ENCODE data around the gene VPS13D.
"Not testable (repeated sequence)": the region's sequence is repeated elsewhere in the genome, so short reads cannot be mapped to it uniquely, and the experiment has no call there.

The VPS13D gene

GRCh38 chr1:12456979-12457378 is 227.1 kb downstream of the VPS13D start:
- DNase-seq, result no peak

DNA sequence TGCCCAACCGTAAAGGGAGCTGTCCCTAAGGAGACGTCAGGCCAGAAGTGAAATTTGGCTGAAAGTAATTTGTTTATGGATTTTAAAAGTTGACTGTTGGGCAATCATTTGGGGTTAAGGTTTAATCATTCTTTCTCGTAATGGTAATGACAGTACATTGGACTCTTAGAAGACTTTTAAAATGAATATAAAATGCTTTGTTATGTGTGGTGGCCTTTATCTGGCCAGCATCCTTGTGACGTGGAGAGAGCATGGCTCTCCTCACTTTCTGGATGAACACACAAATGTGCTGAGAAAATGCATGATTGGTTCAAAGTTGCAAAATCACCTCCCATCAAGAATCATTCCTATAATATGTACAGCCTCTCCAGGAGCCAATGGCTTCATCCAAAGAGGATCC is 227.9 kb downstream of the VPS13D start:
- DNase-seq, result no peak

DNA sequence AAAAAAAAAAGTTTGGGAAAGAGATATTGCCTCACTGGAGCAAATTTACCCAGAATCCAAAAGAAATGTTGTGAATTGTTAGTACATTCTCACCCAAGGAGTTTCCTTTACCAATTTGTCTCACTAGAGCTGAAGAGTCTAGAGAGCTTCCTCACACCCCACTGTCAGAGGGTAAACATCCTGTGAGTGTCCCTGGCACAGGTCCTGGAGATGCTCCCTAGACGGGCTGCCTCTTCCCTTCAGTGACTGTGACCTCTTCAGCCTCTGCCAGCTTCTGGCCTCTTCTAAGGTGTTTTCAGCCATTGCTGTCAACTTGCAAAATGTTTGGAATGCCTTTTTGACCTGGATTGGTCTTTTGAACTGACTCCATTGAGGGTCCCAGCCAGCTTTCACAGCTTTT is 228.7 kb downstream of the VPS13D start:
- DNase-seq, result no peak

DNA sequence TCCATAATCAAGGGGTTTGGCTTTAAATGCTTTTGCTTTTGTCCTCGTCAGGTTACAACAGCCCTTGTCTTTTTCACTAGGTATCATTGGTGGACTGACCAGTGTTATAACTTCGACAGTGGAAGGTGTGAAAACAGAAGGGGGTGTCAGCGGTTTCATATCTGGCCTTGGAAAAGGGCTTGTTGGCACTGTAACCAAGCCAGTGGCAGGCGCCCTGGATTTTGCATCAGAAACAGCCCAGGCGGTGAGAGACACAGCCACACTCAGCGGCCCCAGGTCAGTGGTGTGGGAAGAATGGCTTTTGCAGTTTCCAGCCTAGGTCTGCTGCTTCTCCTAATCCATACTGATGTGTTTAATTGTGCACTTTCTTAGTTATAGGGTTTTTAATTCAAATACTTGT is 230.3 kb downstream of the VPS13D start:
- no peak for DNase-seq

DNA sequence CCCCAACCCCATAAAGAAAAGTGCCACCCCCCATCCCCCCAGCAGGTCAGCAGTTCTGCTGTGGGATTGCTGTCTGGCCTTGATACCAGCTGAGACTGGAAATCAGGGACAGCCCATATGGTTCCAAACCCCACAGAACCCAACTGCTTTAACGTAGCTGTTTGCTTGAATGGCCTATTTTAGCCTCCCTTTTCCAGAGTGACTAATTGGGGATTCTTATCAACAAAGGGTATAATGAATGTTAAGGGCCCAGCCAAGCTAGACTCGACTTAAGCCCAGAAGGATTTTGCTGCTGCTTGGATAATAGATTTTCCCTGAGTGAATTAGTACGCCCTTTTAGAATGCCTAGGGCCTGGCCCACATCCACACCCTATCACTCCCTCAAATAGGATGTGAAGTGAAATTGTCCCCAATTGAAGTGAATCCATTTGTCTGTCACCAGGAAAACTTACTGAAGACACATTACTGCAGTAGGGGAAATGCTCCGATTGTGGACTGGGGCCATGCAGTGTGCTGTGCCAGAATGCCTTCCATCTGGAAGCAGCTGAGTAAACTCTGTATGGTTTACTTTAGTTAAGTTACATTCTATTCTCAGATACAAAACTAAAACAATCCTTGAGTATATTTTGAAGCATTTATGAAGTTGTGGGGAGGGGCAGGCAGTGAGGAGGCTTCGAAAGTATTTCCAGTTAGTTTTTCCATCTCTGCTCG is 231.2 kb downstream of the VPS13D start:
- DNase-seq, result no peak

- no peak for DNase-seq
These were observed 231.9 kb downstream of the VPS13D start for GRCh38 chr1:12461754-12462153.

DNA sequence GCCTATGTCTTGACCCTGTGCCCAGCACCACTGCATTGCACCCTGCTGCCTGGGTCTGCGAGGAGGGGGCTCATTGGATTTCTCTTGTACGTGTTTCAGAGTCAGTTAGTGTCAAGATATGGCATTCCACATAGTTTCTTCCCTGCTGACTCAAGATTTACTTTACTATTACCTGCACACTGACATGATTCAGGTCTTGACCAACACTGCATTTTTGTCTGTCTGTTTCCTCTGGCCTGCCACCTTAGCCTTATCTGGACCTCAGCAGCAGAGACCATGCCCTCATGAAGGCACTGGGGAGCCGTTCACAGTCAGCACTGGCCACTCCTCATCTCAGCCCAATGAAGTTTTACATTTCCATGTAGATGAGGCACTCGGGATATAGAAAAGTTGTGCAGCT is 232.8 kb downstream of the VPS13D start:
- no peak for DNase-seq

GRCh38 chr1:12464045-12464461 is 234.2 kb downstream of the VPS13D start:
- DNase-seq, result no peak

DNA sequence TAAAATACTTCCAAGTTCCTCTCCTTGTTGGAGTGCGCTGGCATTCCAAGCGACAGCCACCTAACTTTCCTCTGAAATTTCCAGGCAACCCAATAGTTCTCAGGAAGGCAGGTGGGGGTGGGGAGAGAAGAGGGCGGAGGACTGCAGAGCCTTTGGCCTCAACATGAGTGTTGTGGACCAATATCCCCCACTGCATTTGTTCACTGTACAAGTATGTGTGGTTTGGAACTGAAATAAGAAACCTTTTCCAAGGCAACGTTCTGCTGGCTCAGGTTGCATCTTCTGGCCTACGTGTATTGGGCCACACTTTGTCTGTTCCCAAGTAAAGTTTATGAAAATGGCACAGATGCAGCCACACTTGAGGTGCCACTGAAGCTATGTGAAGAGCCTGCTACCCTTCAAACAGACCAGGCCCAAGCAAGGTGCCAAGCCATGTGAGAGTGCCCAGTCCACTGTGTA is 234.8 kb downstream of the VPS13D start:
- no peak for DNase-seq

DNA sequence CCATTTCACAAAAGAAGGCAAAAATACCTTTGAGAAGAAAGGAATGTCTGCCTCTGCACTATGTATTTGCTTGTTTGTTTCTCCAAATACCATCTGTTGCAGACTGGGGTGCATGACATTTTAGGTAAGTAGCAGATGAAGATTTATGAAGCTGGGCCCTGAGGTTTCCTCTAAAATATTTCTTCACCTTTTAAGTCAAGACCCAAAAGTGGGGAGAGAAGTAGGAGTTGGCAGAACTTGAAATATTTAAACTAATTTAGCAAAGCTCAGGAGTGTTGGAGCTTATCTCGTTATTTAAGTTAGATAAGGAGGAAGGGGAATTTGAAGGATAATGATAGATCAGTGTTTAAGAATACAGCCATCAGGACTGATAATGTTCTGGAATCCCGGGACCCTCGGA is 235.3 kb downstream of the VPS13D start:
- no peak for DNase-seq

DNA sequence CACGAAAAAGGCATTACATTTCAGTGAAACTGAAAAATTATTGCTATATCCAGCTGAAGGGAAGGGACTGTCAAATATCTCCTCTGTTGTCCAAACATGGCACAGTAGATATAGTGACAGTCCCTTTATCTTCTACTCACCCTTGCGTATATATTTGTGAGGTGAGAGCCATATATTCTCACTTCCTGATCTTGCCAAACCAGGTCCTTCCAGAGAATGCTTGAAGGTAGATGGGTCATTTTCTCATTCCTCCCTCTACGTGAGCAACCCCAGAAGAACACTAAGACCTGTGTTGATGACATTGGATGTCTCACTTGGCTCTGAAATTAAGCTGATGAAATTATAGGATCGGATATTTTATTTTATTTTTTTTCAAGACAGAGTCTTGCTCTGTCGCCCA is 237.0 kb downstream of the VPS13D start:
- no peak for DNase-seq

DNA sequence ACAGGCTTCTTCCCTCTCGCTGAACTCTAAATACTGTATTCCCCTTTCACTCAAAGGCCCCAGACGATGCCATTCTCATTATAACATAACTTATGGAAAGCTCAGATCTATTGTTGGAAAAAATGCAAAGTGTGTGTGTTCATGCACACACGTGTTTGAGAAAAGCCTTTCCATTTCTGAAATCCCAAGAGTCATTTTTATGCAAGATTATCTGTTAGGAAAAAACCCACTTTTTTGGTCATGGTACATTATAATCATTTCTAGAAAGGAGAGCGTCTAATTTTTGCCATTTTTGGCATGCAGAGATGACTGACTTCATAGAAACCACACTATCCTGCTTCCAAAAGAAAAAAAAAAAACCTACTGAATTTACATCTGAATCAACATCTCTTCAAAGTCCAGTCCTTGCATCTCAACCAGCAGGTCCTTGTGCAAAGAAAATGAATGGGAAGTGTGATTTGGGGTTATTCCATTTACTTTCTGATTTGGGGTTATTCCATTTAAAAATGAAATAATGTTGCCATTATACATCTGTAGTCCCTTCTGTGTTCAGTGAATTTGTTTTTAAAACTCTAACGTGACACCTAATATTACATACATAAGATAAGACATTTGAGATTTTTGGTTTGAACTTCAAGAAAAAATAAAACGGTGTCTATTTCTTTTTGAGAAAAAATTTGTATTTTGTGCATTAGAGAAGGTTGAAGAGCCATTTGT is 237.9 kb downstream of the VPS13D start:
- no peak for DNase-seq

- no peak for DNase-seq
These were observed 238.5 kb downstream of the VPS13D start for GRCh38 chr1:12468323-12468722.

- DNase-seq, result no peak
These were observed 239.7 kb downstream of the VPS13D start for GRCh38 chr1:12469493-12469892.

DNA sequence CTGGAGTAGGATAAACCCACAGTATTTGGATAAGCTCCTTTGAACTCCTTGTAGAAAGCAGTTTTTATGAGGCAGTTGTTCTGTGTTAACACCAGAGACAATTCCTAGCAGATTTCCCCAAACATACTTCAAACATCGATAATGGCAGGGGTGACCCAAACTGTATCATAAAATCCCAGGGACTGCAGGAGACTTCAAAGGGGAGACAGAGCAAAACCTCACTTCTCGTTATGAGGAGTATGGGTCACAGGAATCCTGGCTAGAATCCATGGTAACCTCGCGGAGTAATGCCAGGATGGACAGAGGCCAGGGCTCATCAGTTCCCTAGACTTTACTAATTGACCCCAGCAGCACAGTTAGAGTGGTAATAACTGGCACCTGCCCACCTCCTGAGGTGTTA is 240.2 kb downstream of the VPS13D start:
- DNase-seq, result no peak

GRCh38 chr1:12470916-12471315 is 241.1 kb downstream of the VPS13D start:
- not testable (repeated sequence) for DNase-seq

DNA sequence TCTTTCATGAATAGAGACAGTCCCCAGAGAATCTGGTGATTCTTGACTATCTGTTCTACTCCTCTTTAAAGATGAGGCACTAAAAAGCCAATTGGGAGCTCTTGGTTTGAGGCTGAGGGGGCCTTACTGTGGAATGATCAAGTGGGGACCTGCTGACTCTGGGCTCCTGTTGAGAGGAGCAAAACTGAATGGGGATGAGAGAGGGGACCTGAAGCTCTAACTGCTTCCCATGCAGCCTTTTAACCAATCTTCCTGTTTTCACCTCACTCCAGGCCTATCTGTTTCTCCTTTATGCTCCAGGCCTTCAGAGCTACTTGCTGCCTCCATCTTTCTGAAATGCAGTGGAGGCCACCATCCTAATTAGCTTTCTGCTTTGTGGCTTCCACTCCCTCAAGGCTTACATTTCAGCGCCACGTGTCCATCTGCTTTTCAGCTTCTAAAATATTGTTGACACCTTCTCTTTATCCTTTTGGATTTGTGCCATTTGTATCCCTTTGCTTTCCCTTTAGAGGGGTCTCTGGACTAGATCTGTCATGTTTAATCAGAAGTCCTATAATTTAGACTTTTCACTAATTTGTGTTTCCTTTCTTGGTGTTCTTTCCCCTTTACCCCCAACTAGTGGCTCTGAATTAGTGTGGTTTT is 242.4 kb downstream of the VPS13D start:
- DNase-seq, result no peak

- peak; percentile 74 to 81 for DNase-seq
These were observed 243.1 kb downstream of the VPS13D start for GRCh38 chr1:12472798-12473551.

- DNase-seq, result no peak
These were observed 243.9 kb downstream of the VPS13D start for GRCh38 chr1:12473596-12474362.

GRCh38 chr1:12475101-12475500 is 245.3 kb downstream of the VPS13D start:
- DNase-seq, result no peak

DNA sequence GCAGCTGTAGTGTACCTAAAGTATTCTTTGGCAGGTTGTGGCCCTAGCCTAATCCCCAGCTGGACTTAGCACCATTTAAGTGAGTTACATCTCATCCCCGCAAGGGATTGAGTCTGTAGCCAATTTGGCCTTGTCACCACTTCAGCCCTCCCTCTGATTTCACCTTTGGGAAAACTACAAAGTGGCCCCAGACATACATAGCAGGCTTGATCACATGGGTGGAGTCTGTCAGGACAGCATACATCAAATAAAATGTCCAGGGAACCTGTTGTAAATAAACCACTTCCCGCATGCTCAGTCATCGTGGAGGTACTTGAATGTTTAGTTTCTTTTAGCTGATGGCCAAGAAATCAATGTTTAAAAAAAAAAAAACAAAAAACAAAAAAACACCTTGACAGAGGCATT is 245.7 kb downstream of the VPS13D start:
- no peak for DNase-seq

DNA sequence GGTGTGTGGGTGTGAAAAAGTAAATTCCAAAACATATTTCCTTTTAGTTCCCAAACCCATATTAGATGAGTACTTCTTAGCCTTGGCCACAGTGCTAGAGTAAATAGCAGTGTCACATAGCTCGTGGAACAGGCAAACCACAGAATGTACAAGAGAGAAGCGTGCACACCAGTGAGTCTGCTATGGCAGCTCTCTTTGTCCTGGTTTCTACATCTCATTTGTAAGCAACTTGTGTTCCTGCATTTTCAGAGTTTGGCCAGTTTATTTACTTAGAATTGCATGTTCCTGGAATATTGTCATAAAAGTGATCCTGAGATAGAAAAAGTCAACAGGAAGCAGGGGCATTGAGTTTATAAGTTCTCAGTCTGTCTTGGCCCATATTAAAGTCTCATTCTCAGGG is 246.1 kb downstream of the VPS13D start:
- DNase-seq, result no peak

DNA sequence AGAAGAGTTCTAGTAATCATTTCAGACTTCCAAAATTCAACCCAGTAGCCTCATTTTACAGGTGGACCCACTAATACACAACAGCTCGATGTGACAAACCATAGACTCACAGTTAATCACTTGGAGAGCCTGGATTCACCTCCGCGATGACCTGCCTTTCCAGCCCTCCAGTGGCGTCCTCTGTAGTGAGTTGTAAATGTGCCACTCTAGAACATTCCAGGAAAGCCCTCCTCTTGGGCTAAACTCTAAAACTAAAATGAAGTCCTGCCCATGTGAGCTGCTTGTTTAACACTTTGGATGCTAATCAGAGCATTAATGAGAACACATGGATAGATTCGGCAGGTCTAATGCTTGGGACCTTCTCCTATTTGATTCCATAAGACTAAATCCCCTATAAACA is 247.5 kb downstream of the VPS13D start:
- no peak for DNase-seq

Data from activated CD4-positive, alpha-beta T cell treated with anti-CD3 and anti-CD28 coated beads, Interleukin-2, amount 50 U/mL, for 4 hours (primary cell).